ENCODE measurements around the gene USP9X. TPM values are rescaled to one million over a fixed set of nuclear protein-coding genes. Genes with fewer than 3 reads are reported as not detected.
"Not testable (repeated sequence)": the region's sequence is repeated elsewhere in the genome, so short reads cannot be mapped to it uniquely, and the experiment has no call there.

The USP9X gene
- total RNA-seq, 6 donors from 2014 or later = 56.8 to 117 (median 68.1) TPM

GRCh38 chrX:41051288-41051687 is 34.0 kb upstream of the USP9X start:
- no peaks in the 10 kb centered on the region for H3K27me3 ChIP-seq
- 100% methylated on average over 1 of the region's 1 CpG for WGBS, 2 donors

GRCh38 chrX:41055740-41056139 is 29.5 kb upstream of the USP9X start:
- no peak overlapping the region for H3K27ac ChIP-seq
- no peaks in the 10 kb centered on the region for H3K36me3 ChIP-seq
- WGBS, 2 donors = 38 to 53% methylated on average over 3 of the region's 3 CpGs
- no peaks in the 10 kb centered on the region for H3K4me1 ChIP-seq
- no peak for ATAC-seq (ENCODE audit: low FRiP score in 2 of 2)
- DNase-seq = no peak
- TF ChIP-seq POLR2AphosphoS5 (IDR thresholded peaks at IDR 0.05) (no peak), EP300 (IDR thresholded peaks at IDR 0.05) (no peak), POLR2A (IDR thresholded peaks at IDR 0.05) (no peak), CTCF (IDR thresholded peaks at IDR 0.05) (no peak)
- no peaks in the 10 kb centered on the region for H3K27me3 ChIP-seq
- no peaks in the 10 kb centered on the region for H3K9me3 ChIP-seq
- H3K4me3 ChIP-seq = no peak overlapping the region

More at GRCh38 chrX:41051288-41051687, 34.0 kb upstream of the USP9X start:
- Histone ChIP-seq H3K36me3 (no peaks in the 10 kb centered on the region), H3K27ac (no peak overlapping the region), H3K4me1 (no peaks in the 10 kb centered on the region), H3K9me3 (no peaks in the 10 kb centered on the region), H3K4me3 (no peak overlapping the region)
- ATAC-seq (ENCODE audit: low FRiP score in 2 of 2) (no peak), DNase-seq (no peak)
- TF ChIP-seq CTCF (IDR thresholded peaks at IDR 0.05) (no peak), POLR2A (IDR thresholded peaks at IDR 0.05) (no peak), EP300 (IDR thresholded peaks at IDR 0.05) (no peak), POLR2AphosphoS5 (IDR thresholded peaks at IDR 0.05) (no peak)

GRCh38 chrX:41063276-41063675 is 22.0 kb upstream of the USP9X start:
- H3K36me3 ChIP-seq; H3K4me3 ChIP-seq; H3K27me3 ChIP-seq; DNase-seq; H3K27ac ChIP-seq; H3K4me1 ChIP-seq; ATAC-seq (ENCODE audit: low FRiP score in 2 of 2); H3K9me3 ChIP-seq: not testable (repeated sequence)
- WGBS, 2 donors = 71 to 78% methylated on average over 6 to 8 of the region's 8 CpGs

GRCh38 chrX:41064018-41064417 is 21.2 kb upstream of the USP9X start:
- TF ChIP-seq POLR2A (IDR thresholded peaks at IDR 0.05) (no peak), CTCF (IDR thresholded peaks at IDR 0.05) (no peak), POLR2AphosphoS5 (IDR thresholded peaks at IDR 0.05) (no peak), EP300 (IDR thresholded peaks at IDR 0.05) (no peak)
- Histone ChIP-seq H3K9me3 (no peaks in the 10 kb centered on the region), H3K4me1 (no peaks in the 10 kb centered on the region), H3K4me3 (no peak overlapping the region), H3K27ac (no peak overlapping the region), H3K27me3 (no peaks in the 10 kb centered on the region), H3K36me3 (no peaks in the 10 kb centered on the region)
- DNase-seq (no peak), ATAC-seq (ENCODE audit: low FRiP score in 2 of 2) (no peak)
- 84 to 87% methylated on average over 5 of the region's 5 CpGs for WGBS, 2 donors

GRCh38 chrX:41066391-41066790 is 18.9 kb upstream of the USP9X start:
- Histone ChIP-seq H3K36me3 (no peaks in the 10 kb centered on the region), H3K27me3 (no peaks in the 10 kb centered on the region), H3K9me3 (no peaks in the 10 kb centered on the region), H3K4me3 (no peak overlapping the region), H3K4me1 (no peaks in the 10 kb centered on the region), H3K27ac (no peak overlapping the region)
- 76 to 92% methylated on average over 1 of the region's 1 CpG for WGBS, 2 donors
- DNase-seq = no peak
- no peak for TF ChIP-seq POLR2AphosphoS5 (IDR thresholded peaks at IDR 0.05)
- no peak for TF ChIP-seq POLR2A (IDR thresholded peaks at IDR 0.05)
- no peak for TF ChIP-seq EP300 (IDR thresholded peaks at IDR 0.05)
- no peak for TF ChIP-seq CTCF (IDR thresholded peaks at IDR 0.05)
- no peak for ATAC-seq (ENCODE audit: low FRiP score in 2 of 2)
